Central memory CD8-positive, alpha-beta T cell (primary cell): ENCODE data around the gene DGCR8.
A peak's percentile ranks its signal among the peaks of the same experiment; 100 is the strongest.
"Not testable (repeated sequence)": the region's sequence is repeated elsewhere in the genome, so short reads cannot be mapped to it uniquely, and the experiment has no call there.

Source experiments
- ATAC-seq: fragments of 150-1000 bp; cut with Tn5 transposase; replicated peaks from 2 replicates; pipeline ENCODE4 v1.10.0; 2022; ENCODE audit warnings: mild to moderate bottlenecking, moderate FRiP score, moderate number of reproducible peaks; ENCODE audit not compliant: poor library complexity, severe bottlenecking; ENCODE audit errors: extremely low read depth
- DNase-seq, 2 donors: peaks; one replicate each; pipeline ENCODE4 v3.0.0; 2021; ENCODE audit warnings: low spot score in 2 of 2
- H3K27ac Mint-ChIP-seq: one replicate; pipeline ENCODE4 v1.8.0; 2022; ENCODE audit warnings: low read depth, mild to moderate bottlenecking, moderate library complexity, mixed read lengths
- H3K27me3 Mint-ChIP-seq: one replicate; pipeline ENCODE4 v1.8.0; 2022; ENCODE audit warnings: mixed read lengths
- H3K36me3 Mint-ChIP-seq: one replicate; pipeline ENCODE4 v1.8.0; 2022; ENCODE audit warnings: mild to moderate bottlenecking, moderate library complexity, mixed read lengths; ENCODE audit not compliant: insufficient read depth
- H3K4me1 Mint-ChIP-seq: one replicate; pipeline ENCODE4 v1.8.0; 2022; ENCODE audit warnings: mixed read lengths
- H3K4me3 Mint-ChIP-seq: one replicate; pipeline ENCODE4 v1.8.0; 2022; ENCODE audit warnings: mild to moderate bottlenecking, moderate library complexity, mixed read lengths
- H3K9me3 Mint-ChIP-seq: one replicate; pipeline ENCODE4 v1.8.0; 2022; ENCODE audit warnings: mixed read lengths

Gene DGCR8

GRCh38 chr22:20151276-20151588 lies 71.2 kb downstream of the DGCR8 start:
- ATAC-seq (no peak), DNase-seq (no peak)
- Mint-ChIP-seq H3K4me1 (no peaks in the 10 kb centered on the region), H3K9me3 (no peaks in the 10 kb centered on the region), H3K4me3 (no peak overlapping the region), H3K27ac (no peak overlapping the region), H3K36me3 (no peaks in the 10 kb centered on the region), H3K27me3 (no peaks in the 10 kb centered on the region)

GRCh38 chr22:20152464-20152890 lies 72.4 kb downstream of the DGCR8 start:
- Mint-ChIP-seq H3K4me3 (no peak overlapping the region), H3K9me3 (no peaks in the 10 kb centered on the region), H3K4me1 (peaks cover 6% of the 10 kb centered on the region), H3K27me3 (peaks cover 9% of the 10 kb centered on the region), H3K27ac (no peak overlapping the region), H3K36me3 (no peaks in the 10 kb centered on the region)
- ATAC-seq (no peak), DNase-seq (no peak)

- Mint-ChIP-seq H3K4me1 (peaks cover 6% of the 10 kb centered on the region), H3K4me3 (no peak overlapping the region), H3K27ac (no peak overlapping the region), H3K36me3 (no peaks in the 10 kb centered on the region), H3K27me3 (peaks cover 9% of the 10 kb centered on the region), H3K9me3 (no peaks in the 10 kb centered on the region)
- ATAC-seq (no peak), DNase-seq (no peak)
Measured at GRCh38 chr22:20153945-20154344, 73.9 kb downstream of the DGCR8 start.

- no peak for DNase-seq
- H3K36me3 Mint-ChIP-seq: no peaks in the 10 kb centered on the region
- H3K27ac Mint-ChIP-seq: no peak overlapping the region
- no peaks in the 10 kb centered on the region for H3K9me3 Mint-ChIP-seq
- ATAC-seq: no peak
- peaks cover 6% of the 10 kb centered on the region for H3K4me1 Mint-ChIP-seq
- no peak overlapping the region for H3K4me3 Mint-ChIP-seq
- H3K27me3 Mint-ChIP-seq: peaks cover 9% of the 10 kb centered on the region
Measured at GRCh38 chr22:20154602-20155187, 74.7 kb downstream of the DGCR8 start.

GRCh38 chr22:20155330-20156041 lies 75.4 kb downstream of the DGCR8 start:
- no peaks in the 10 kb centered on the region for H3K9me3 Mint-ChIP-seq
- H3K36me3 Mint-ChIP-seq: no peaks in the 10 kb centered on the region
- ATAC-seq (no peak), DNase-seq (no peak)
- no peak overlapping the region for H3K27ac Mint-ChIP-seq
- no peak overlapping the region for H3K4me3 Mint-ChIP-seq
- peaks cover 9% of the 10 kb centered on the region for H3K27me3 Mint-ChIP-seq
- peaks cover 6% of the 10 kb centered on the region for H3K4me1 Mint-ChIP-seq

DNA sequence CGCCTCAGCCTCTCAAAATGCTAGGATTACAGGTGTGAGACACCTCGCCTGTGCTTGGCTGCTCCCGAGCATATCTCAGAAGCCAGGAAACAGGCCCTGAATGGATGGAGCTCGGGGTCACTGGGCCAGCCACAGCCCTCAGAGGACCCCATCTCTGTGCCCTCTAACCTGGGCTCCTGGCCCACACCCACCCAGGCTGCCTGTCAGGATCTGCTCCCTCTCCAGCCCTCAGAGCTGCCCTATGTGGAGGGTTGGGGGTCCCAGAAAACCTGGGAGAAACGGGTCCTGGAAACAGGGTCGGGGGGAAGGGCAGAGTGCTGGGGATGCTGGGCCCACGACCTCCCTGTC lies 76.0 kb downstream of the DGCR8 start:
- Mint-ChIP-seq H3K36me3 (no peaks in the 10 kb centered on the region), H3K27me3 (peaks cover 9% of the 10 kb centered on the region), H3K4me3 (no peak overlapping the region), H3K4me1 (peaks cover 6% of the 10 kb centered on the region), H3K27ac (no peak overlapping the region), H3K9me3 (no peaks in the 10 kb centered on the region)
- no peak for DNase-seq
- no peak for ATAC-seq

DNA sequence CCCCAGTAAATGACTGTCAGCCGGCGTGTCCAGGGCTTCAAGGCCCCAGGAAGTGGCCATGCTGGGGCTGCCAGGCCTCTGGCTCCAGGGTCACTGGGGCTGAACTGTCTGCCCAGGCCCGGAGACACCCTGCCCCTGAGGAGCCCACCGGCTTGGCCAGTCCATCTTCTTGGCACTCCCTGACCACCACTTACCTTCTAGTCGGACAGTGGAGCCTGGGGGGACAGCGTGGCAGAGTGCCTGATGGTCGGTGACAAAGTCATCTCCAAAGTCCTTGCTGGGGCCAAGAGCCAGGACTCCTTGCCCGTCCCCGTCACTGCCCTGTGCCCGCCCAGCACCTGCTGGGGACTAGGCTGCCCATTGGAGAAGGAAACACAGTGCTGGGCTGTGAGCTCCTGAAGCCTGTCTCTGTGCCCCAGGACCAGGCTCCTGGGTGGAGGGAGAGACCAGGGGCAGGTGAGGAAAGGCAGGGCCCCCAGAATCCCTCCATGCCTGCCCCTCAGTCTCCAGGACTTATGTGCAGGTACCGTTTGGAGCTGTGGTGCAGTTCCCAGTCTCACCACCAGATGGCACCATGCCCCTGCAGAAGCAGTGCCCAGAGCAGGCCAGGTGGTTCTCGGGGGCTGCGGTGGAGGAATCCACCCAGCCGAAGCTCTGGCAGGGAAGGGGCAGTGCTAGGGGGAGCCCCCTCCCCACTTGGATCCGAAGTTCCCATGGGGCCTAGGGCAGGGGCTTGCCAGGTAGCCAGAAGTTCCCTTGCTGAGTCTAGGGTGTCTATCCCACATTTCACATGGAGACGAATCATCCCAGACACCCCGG lies 76.8 kb downstream of the DGCR8 start:
- Mint-ChIP-seq H3K9me3 (no peaks in the 10 kb centered on the region), H3K4me3 (no peak overlapping the region), H3K27ac (no peak overlapping the region), H3K27me3 (peaks cover 9% of the 10 kb centered on the region), H3K36me3 (peaks cover 1% of the 10 kb centered on the region), H3K4me1 (peaks cover 6% of the 10 kb centered on the region)
- ATAC-seq (peak; percentile 83), DNase-seq (peak; percentile 82 to 96)

DNA sequence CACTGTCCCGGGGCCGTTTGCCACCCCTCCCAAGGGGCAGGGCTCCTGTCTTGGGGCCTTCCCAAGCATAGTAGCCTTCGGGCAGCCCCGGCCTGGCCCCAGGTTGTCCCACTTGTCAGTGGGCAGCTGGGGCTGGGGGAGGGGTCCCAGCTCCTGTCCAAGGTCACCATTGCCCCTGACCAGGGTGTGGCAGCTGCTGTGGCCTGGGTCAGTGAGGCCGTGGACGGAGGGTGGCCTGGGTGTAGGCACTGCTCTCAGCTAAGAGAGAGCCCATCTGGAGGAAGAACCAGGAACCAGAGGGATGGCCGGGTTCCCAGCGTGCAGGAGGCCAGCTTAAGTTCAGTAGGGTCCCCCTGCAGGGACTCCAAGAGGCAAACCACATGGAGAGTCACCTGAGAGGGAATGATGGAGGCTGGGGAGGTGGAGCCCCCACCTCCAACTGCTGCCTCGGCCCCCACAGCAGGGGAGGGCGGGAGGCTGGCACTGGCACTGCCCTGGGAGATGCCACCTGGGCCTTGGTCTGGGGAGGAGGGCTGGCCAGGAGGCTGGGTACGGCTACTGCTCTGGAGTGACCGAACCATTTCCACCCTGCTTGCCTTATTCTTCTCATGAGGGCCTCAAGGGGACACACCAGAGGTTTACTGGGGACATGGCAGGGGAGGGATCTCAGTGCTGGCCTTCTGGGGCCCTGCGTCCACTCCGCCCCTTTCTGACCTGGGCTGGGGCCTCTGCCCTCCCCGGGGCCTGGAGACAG lies 77.6 kb downstream of the DGCR8 start:
- H3K27ac Mint-ChIP-seq: no peak overlapping the region
- H3K4me1 Mint-ChIP-seq: peaks cover 6% of the 10 kb centered on the region
- no peak for ATAC-seq
- H3K27me3 Mint-ChIP-seq: peaks cover 9% of the 10 kb centered on the region
- DNase-seq: no peak
- H3K4me3 Mint-ChIP-seq: no peak overlapping the region
- no peaks in the 10 kb centered on the region for H3K9me3 Mint-ChIP-seq
- peaks cover 3% of the 10 kb centered on the region for H3K36me3 Mint-ChIP-seq

DNA sequence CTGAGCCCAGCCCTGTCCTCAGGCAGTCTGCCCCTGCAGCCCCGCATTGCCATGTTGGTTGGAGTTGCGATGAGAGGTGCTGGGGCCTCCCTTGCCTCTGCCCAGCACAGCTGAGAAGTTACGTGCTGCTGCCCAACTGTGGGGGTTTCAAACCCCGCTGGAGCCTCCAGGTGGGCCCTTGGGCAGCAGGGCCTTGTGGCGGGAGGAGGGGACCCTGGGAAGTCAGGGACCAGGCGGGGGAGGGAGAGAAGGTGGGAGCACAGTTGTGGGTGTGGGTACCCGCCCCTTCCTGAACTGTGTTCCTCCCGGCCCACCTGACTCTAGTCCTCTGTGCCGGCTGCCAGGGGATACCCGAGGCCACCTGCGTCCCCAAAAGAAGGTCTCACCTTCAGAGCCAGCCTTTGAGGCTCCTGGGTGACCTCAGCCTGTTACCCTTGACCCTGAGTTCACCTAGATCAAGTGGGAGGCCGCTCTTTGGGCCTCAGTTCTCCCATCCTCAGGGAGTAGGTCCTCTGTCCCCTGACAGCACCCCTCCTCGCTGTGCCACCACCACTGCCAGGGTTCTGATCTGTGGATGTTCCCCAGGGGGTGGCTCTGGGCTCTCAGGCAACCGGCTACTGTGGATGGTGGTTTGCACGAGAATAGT lies 78.5 kb downstream of the DGCR8 start:
- H3K36me3 Mint-ChIP-seq: peaks cover 3% of the 10 kb centered on the region
- H3K4me1 Mint-ChIP-seq: peaks cover 6% of the 10 kb centered on the region
- no peak for DNase-seq
- H3K9me3 Mint-ChIP-seq: no peaks in the 10 kb centered on the region
- peaks cover 9% of the 10 kb centered on the region for H3K27me3 Mint-ChIP-seq
- H3K4me3 Mint-ChIP-seq: no peak overlapping the region
- no peak for ATAC-seq
- no peak overlapping the region for H3K27ac Mint-ChIP-seq

- DNase-seq (no peak), ATAC-seq (no peak)
- Mint-ChIP-seq H3K9me3 (peaks cover 2% of the 10 kb centered on the region), H3K4me3 (no peak overlapping the region), H3K4me1 (peaks cover 7% of the 10 kb centered on the region), H3K36me3 (peaks cover 3% of the 10 kb centered on the region), H3K27me3 (peaks cover 9% of the 10 kb centered on the region), H3K27ac (no peak overlapping the region)
Measured at GRCh38 chr22:20159076-20159475, 79.0 kb downstream of the DGCR8 start.

GRCh38 chr22:20159531-20159930 lies 79.5 kb downstream of the DGCR8 start:
- H3K9me3 Mint-ChIP-seq, H3K27me3 Mint-ChIP-seq, ATAC-seq, H3K36me3 Mint-ChIP-seq, H3K4me3 Mint-ChIP-seq, DNase-seq, H3K27ac Mint-ChIP-seq: not testable (repeated sequence)
- H3K4me1 Mint-ChIP-seq: peaks cover 12% of the 10 kb centered on the region

GRCh38 chr22:20160041-20160440 lies 80.0 kb downstream of the DGCR8 start:
- H3K4me3 Mint-ChIP-seq: no peak overlapping the region
- DNase-seq (no peak), ATAC-seq (no peak)
- peaks cover 12% of the 10 kb centered on the region for H3K4me1 Mint-ChIP-seq
- no peak overlapping the region for H3K27ac Mint-ChIP-seq
- peaks cover 9% of the 10 kb centered on the region for H3K27me3 Mint-ChIP-seq
- H3K36me3 Mint-ChIP-seq: peaks cover 7% of the 10 kb centered on the region
- peaks cover 7% of the 10 kb centered on the region for H3K9me3 Mint-ChIP-seq
